ENCODE results near the gene TRPV3.
A peak's percentile ranks its signal among the peaks of the same experiment; 100 is the strongest.
"Not testable (repeated sequence)": the region's sequence is repeated elsewhere in the genome, so short reads cannot be mapped to it uniquely, and the experiment has no call there.

TRPV3 gene

GRCh38 chr17:3573246-3574100 lies 15.9 kb upstream of the TRPV3 start:
- no peak for DNase-seq

- DNase-seq, result no peak
Measured at GRCh38 chr17:3572231-3572630, 14.6 kb upstream of the TRPV3 start.

- DNase-seq, result no peak
Measured at GRCh38 chr17:3571043-3571900, 13.7 kb upstream of the TRPV3 start.

GRCh38 chr17:3569534-3570137 lies 12.0 kb upstream of the TRPV3 start:
- DNase-seq, result no peak

GRCh38 chr17:3566551-3566950 lies 8.9 kb upstream of the TRPV3 start:
- DNase-seq, result no peak

- DNase-seq, result no peak
Measured at GRCh38 chr17:3565143-3565542, 7.5 kb upstream of the TRPV3 start.

GRCh38 chr17:3564241-3564640 lies 6.6 kb upstream of the TRPV3 start:
- not testable (repeated sequence) for DNase-seq

- no peak for DNase-seq
Measured at GRCh38 chr17:3559270-3559645, 1.6 kb upstream of the TRPV3 start.

- DNase-seq, result peak; percentile 42
Measured at GRCh38 chr17:3558603-3559269, 1.1 kb upstream of the TRPV3 start.

GRCh38 chr17:3556916-3557767 lies 470 bp downstream of the TRPV3 start:
- no peak for DNase-seq

GRCh38 chr17:3556239-3556915 lies 1.2 kb downstream of the TRPV3 start:
- DNase-seq, result no peak

- DNase-seq, result no peak
Measured at GRCh38 chr17:3555189-3555796, 2.3 kb downstream of the TRPV3 start.

GRCh38 chr17:3554440-3554839 lies 3.2 kb downstream of the TRPV3 start:
- DNase-seq, result no peak

GRCh38 chr17:3553419-3554401 lies 3.9 kb downstream of the TRPV3 start:
- DNase-seq, result no peak

GRCh38 chr17:3552916-3553315 lies 4.7 kb downstream of the TRPV3 start:
- no peak for DNase-seq

GRCh38 chr17:3551189-3551588 lies 6.4 kb downstream of the TRPV3 start:
- DNase-seq, result no peak

GRCh38 chr17:3549610-3550162 lies 7.9 kb downstream of the TRPV3 start:
- no peak for DNase-seq

GRCh38 chr17:3547628-3548027 lies 10.0 kb downstream of the TRPV3 start:
- no peak for DNase-seq

GRCh38 chr17:3546997-3547396 lies 10.6 kb downstream of the TRPV3 start:
- DNase-seq, result no peak
